ENCODE data around the gene ITSN1. TPM values are rescaled to one million over a fixed set of nuclear protein-coding genes. Genes with fewer than 3 reads are reported as not detected.

The ITSN1 gene
- total and polyA plus RNA-seq, 8 donors: 6.0 to 83.5 (median 25.4) TPM

- no peaks in the 10 kb centered on the region for H3K9me3 ChIP-seq
- DNase-seq: no peak
- TF ChIP-seq EP300 (IDR thresholded peaks at IDR 0.05) (no peak), POLR2AphosphoS5 (IDR thresholded peaks at IDR 0.05) (no peak), POLR2A (IDR thresholded peaks at IDR 0.05) (no peak), CTCF (IDR thresholded peaks at IDR 0.05) (no peak)
- no peaks in the 10 kb centered on the region for H3K27me3 ChIP-seq
- no peaks in the 10 kb centered on the region for H3K36me3 ChIP-seq
- H3K27ac ChIP-seq: no peak overlapping the region
- 69 to 81% (median 74%) methylated on average over 5 of the region's 5 CpGs for WGBS, 5 donors
- no peak overlapping the region for H3K4me3 ChIP-seq
- H3K4me1 ChIP-seq: peaks cover 2 to 34% (median 17%) of the 10 kb centered on the region in 4 donors
- intact Hi-C loops (cut with DNase I; ENCODE audit: low total_unique reads): no loop called here
Measured at GRCh38 chr21:33690874-33691273, 48.6 kb downstream of the ITSN1 start.

- 86 to 90% (median 88%) methylated on average over 6 of the region's 6 CpGs for WGBS, 5 donors
- intact Hi-C loops (cut with DNase I; ENCODE audit: low total_unique reads): no loop called here
- Histone ChIP-seq H3K27ac (no peak overlapping the region), H3K4me3 (no peak overlapping the region), H3K4me1 (peaks cover 0 to 34% (median 17%) of the 10 kb centered on the region in 4 donors), H3K27me3 (no peaks in the 10 kb centered on the region), H3K9me3 (no peaks in the 10 kb centered on the region), H3K36me3 (no peaks in the 10 kb centered on the region)
- TF ChIP-seq CTCF (IDR thresholded peaks at IDR 0.05) (no peak), EP300 (IDR thresholded peaks at IDR 0.05) (no peak), POLR2A (IDR thresholded peaks at IDR 0.05) (no peak), POLR2AphosphoS5 (IDR thresholded peaks at IDR 0.05) (no peak)
- no peak for DNase-seq
Measured at GRCh38 chr21:33691945-33692603, 49.8 kb downstream of the ITSN1 start.

- WGBS, 5 donors: 38 to 55% (median 45%) methylated on average over 2 of the region's 2 CpGs
- no peak overlapping the region for H3K4me3 ChIP-seq
- no peak for DNase-seq
- peaks cover 0 to 35% (median 12%) of the 10 kb centered on the region in 4 donors for H3K4me1 ChIP-seq
- no peak overlapping the region for H3K27ac ChIP-seq
- TF ChIP-seq EP300 (IDR thresholded peaks at IDR 0.05): no peak
- TF ChIP-seq POLR2A (IDR thresholded peaks at IDR 0.05): no peak
- no peak for TF ChIP-seq CTCF (IDR thresholded peaks at IDR 0.05)
- TF ChIP-seq POLR2AphosphoS5 (IDR thresholded peaks at IDR 0.05): no peak
- no peaks in the 10 kb centered on the region for H3K27me3 ChIP-seq
- intact Hi-C loops (cut with DNase I; ENCODE audit: low total_unique reads): no loop called here
- H3K9me3 ChIP-seq: no peaks in the 10 kb centered on the region
- H3K36me3 ChIP-seq: no peaks in the 10 kb centered on the region
Measured at GRCh38 chr21:33695813-33696212, 53.5 kb downstream of the ITSN1 start.

GRCh38 chr21:33696465-33696864, 54.2 kb downstream of the ITSN1 start:
- H3K4me3 ChIP-seq: no peak overlapping the region
- no peaks in the 10 kb centered on the region for H3K36me3 ChIP-seq
- DNase-seq: no peak
- no peak for TF ChIP-seq EP300 (IDR thresholded peaks at IDR 0.05)
- no peak for TF ChIP-seq POLR2AphosphoS5 (IDR thresholded peaks at IDR 0.05)
- H3K27me3 ChIP-seq: no peaks in the 10 kb centered on the region
- WGBS, 5 donors: 39 to 55% (median 48%) methylated on average over 5 of the region's 5 CpGs
- intact Hi-C loops (cut with DNase I; ENCODE audit: low total_unique reads): no loop called here
- H3K4me1 ChIP-seq: peaks cover 0 to 35% (median 11%) of the 10 kb centered on the region in 4 donors
- no peaks in the 10 kb centered on the region for H3K9me3 ChIP-seq
- H3K27ac ChIP-seq: no peak overlapping the region
